HepG2 (cell line): Measurements from ENCODE around the gene PRKAR2A. TPM values are rescaled to one million over a fixed set of nuclear protein-coding genes. Genes with fewer than 3 reads are reported as not detected.

Experiments
- ATF4 ChIP-seq, 2 experiments: fragments of 450-650 bp in 1 of 2; sonication (generic) in 1 of 2; formaldehyde crosslinking; IDR thresholded peaks; 2 replicates each; pipeline versions ENCODE4 v1.5.0 to v1.8.0; 2020 to 2022; ENCODE audit warnings: mild to moderate bottlenecking in 1 of 2, missing genetic modification reagents in 1 of 2
- ELK4 ChIP-seq: sonication (generic); formaldehyde crosslinking; IDR thresholded peaks from 2 replicates; pipeline ENCODE4 v1.9.0; 2021; ENCODE audit warnings: missing genetic modification reagents, borderline replicate concordance
- GZF1 ChIP-seq: sonication (generic); formaldehyde crosslinking; IDR thresholded peaks from 2 replicates; pipeline ENCODE4 v1.5.1; 2020; ENCODE audit warnings: mild to moderate bottlenecking, missing genetic modification reagents
- KIAA2018 ChIP-seq: sonication (generic); formaldehyde crosslinking; IDR thresholded peaks from 2 replicates; pipeline ENCODE4 v1.5.0; 2020; ENCODE audit warnings: mild to moderate bottlenecking, missing genetic modification reagents, borderline replicate concordance
- NRL ChIP-seq: sonication (generic); formaldehyde crosslinking; IDR thresholded peaks from 2 replicates; pipeline ENCODE4 v1.5.0; 2020; ENCODE audit warnings: missing genetic modification reagents, mild to moderate bottlenecking, moderate library complexity, borderline replicate concordance
- STAT5B ChIP-seq: sonication (generic); formaldehyde crosslinking; IDR thresholded peaks from 2 replicates; pipeline ENCODE4 v1.4.0; 2020; ENCODE audit warnings: missing genetic modification reagents
- WIZ ChIP-seq: sonication (generic); formaldehyde crosslinking; IDR thresholded peaks from 2 replicates; pipeline ENCODE4 v1.5.1; 2020; ENCODE audit warnings: mild to moderate bottlenecking, missing genetic modification reagents
- ZBTB26 ChIP-seq: IDR thresholded peaks from 2 replicates; pipeline ENCODE4 v1.6.1; 2016; ENCODE audit warnings: missing compliant biosample characterization, missing genetic modification reagents, borderline replicate concordance
- ZBTB34 ChIP-seq: sonication (generic); formaldehyde crosslinking; IDR thresholded peaks from 2 replicates; pipeline ENCODE4 v1.8.0; 2022; ENCODE audit warnings: mild to moderate bottlenecking, missing genetic modification reagents
- ZNF501 ChIP-seq: sonication (generic); formaldehyde crosslinking; IDR thresholded peaks from 2 replicates; pipeline ENCODE4 v1.5.1; 2020; ENCODE audit warnings: mild to moderate bottlenecking, moderate library complexity, missing genetic modification reagents
- ZNF776 ChIP-seq: sonication (generic); formaldehyde crosslinking; IDR thresholded peaks from 2 replicates; pipeline ENCODE4 v1.4.0; 2020; ENCODE audit warnings: mild to moderate bottlenecking, missing genetic modification reagents
- ZSCAN12 ChIP-seq: sonication (generic); formaldehyde crosslinking; IDR thresholded peaks from 2 replicates; pipeline ENCODE4 v1.9.0; 2021; ENCODE audit warnings: mild to moderate bottlenecking, missing genetic modification reagents
- polyA plus RNA-seq, 8 experiments: library from polyadenylated mRNA; depleted of rRNA in 3 of 8; stranded (reverse) in 7 of 8; unstranded in 1 of 8; fragments of >200 nt; fragmentation: Illumina TruSeq in 4 of 8; extraction: Trizol in 4 of 8; gene quantifications; 2 replicates each; pipeline versions ENCODE4 v1.2.1 to v1.2.3, GENCODE V29; 2011 to 2016; ENCODE audit warnings: low read depth in 4 of 8, missing spikeins in 1 of 8, mixed read lengths in 1 of 8; ENCODE audit not compliant: insufficient read depth in 1 of 8
- total RNA-seq, 5 experiments: library from RNA; depleted of rRNA; stranded (reverse); fragments of >200 nt; fragmentation: Illumina TruSeq; extraction: Trizol; gene quantifications; 2 replicates each; pipeline ENCODE4 v1.2.3, GENCODE V29; 2016; ENCODE audit warnings: low read depth in 1 of 5

PRKAR2A gene
- total and polyA plus RNA-seq, 2 of the 13 experiments (the other 11 are each of a cell fraction or from before 2014, with no cell fraction given), result 11.8 to 29.2 TPM

- TF ChIP-seq KIAA2018 (CRISPR knock-in tag) (no peak), ATF4 (CRISPR knock-in tag; IDR thresholded peaks at IDR 0.05) (no peak), NRL (CRISPR knock-in tag) (no peak), ZBTB26 (CRISPR knock-in tag) (no peak), GZF1 (CRISPR knock-in tag) (no peak), ELK4 (CRISPR knock-in tag) (no peak), WIZ (no peak), ZSCAN12 (CRISPR knock-in tag) (no peak), STAT5B (no peak), ZNF501 (peak; percentile 40; the same call in 1 of the 2 replicates), ZBTB34 (CRISPR knock-in tag) (no peak), ZNF776 (CRISPR knock-in tag) (0 out of 2 replicates have a peak, but pooled peaks have one; percentile 32)
Observed at GRCh38 chr3:48855681-48856447, 8.2 kb upstream of the PRKAR2A start (continued).
